Measurements from ENCODE around the gene PEX11A. TPM values are rescaled to one million over a fixed set of nuclear protein-coding genes. Genes with fewer than 3 reads are reported as not detected.

Gene PEX11A
- total RNA-seq, 1 experiment from 2014 or later, result 1.3 TPM

DNA sequence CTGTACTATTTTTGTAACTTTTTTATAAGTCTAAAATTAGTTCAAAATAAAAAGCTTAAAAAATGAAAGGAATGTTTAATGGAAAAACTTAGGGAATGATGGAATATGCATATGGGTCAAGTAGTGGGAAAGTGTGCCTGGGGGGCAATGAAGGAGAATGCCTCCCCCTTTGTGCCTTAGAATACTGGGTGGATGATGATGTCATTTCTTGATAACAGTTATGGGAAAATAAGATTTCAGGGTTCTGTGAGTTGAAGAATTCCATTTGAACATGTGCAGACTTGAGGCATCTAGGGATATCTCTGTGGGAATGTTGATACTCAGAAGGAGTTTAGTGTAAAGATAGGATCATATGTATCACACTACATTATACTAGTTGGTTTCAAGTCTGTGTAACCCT lies 13.9 kb upstream of the PEX11A start:
- H3K9me3 ChIP-seq (ENCODE audit: control insufficient read depth, low read depth, low read length), result no peaks in the 10 kb centered on the region
- no peak overlapping the region for H2BK20ac ChIP-seq (ENCODE audit: low read depth, low read length, poor library complexity, severe bottlenecking)

More for the DNA sequence above, 13.9 kb upstream of the PEX11A start:
- Mint-ChIP-seq H3K27me3 (ENCODE audit: low read depth) (peaks cover 11% of the 10 kb centered on the region), H3K4me3 (no peak overlapping the region; a peak in 1 of 5 replicates), H3K27ac (no peak overlapping the region), H3K36me3 (ENCODE audit: insufficient read depth in 1 of 3, low read depth in 3 of 3) (no peaks in the 10 kb centered on the region), H3K9me3 (no peaks in the 10 kb centered on the region), H3K4me1 (no peaks in the 10 kb centered on the region)
- no peaks in the 10 kb centered on the region for H3K23me2 ChIP-seq (ENCODE audit: insufficient read length, low read depth, low read length, poor library complexity, severe bottlenecking)
- H3K23ac ChIP-seq (ENCODE audit: insufficient read length, low read depth, low read length), result no peak overlapping the region
- DNase-seq, result no peak
- no peak overlapping the region for H2BK15ac ChIP-seq (ENCODE audit: low read depth, low read length)
- no peak overlapping the region for H3K27ac ChIP-seq (ENCODE audit: insufficient read length, low read depth, low read length)
- no peak overlapping the region for H2BK12ac ChIP-seq (ENCODE audit: insufficient read length, low read depth, low read length)
- no peak overlapping the region for H2AFZ ChIP-seq (ENCODE audit: low read length)
- H3K14ac ChIP-seq (ENCODE audit: insufficient read depth, low read length), result no peak overlapping the region
- no peak overlapping the region for H4K8ac ChIP-seq (replicated peaks; ENCODE audit: insufficient read length, low read depth, low read length)
- H3K79me1 ChIP-seq (ENCODE audit: insufficient read depth, low read depth, low read length, poor library complexity, severe bottlenecking), result no peaks in the 10 kb centered on the region
- H3K56ac ChIP-seq (ENCODE audit: insufficient read length, low read depth, low read length), result no peak overlapping the region
- no peak overlapping the region for H3K4me2 ChIP-seq (ENCODE audit: insufficient read depth, insufficient read length, low read length)
- no peak overlapping the region for H4K5ac ChIP-seq (ENCODE audit: insufficient read length, low read depth, low read length)
- no peak overlapping the region for H3T11ph ChIP-seq (ENCODE audit: low read length)
- H2BK120ac ChIP-seq (ENCODE audit: low read depth, low read length, poor library complexity, severe bottlenecking), result no peak overlapping the region
- H2AK5ac ChIP-seq (ENCODE audit: insufficient read length, low read length), result no peak overlapping the region
- H3K79me2 ChIP-seq (ENCODE audit: insufficient read depth, low read length), result no peaks in the 10 kb centered on the region
- no peak overlapping the region for H3K9ac ChIP-seq (ENCODE audit: extremely low read depth, insufficient read length, low read length)
- H3K18ac ChIP-seq (ENCODE audit: insufficient read length, low read depth, low read length), result no peak overlapping the region
- H4K20me1 ChIP-seq (ENCODE audit: control insufficient read depth, insufficient read depth, insufficient read length), result no peaks in the 10 kb centered on the region
- H4K91ac ChIP-seq (ENCODE audit: insufficient read length, low read depth, low read length), result no peak overlapping the region
- H2BK5ac ChIP-seq (ENCODE audit: insufficient read length, low read length), result no peak overlapping the region
- H3K4me1 ChIP-seq (ENCODE audit: insufficient read depth, low read length), result no peaks in the 10 kb centered on the region
- TF ChIP-seq, protein P1, sequence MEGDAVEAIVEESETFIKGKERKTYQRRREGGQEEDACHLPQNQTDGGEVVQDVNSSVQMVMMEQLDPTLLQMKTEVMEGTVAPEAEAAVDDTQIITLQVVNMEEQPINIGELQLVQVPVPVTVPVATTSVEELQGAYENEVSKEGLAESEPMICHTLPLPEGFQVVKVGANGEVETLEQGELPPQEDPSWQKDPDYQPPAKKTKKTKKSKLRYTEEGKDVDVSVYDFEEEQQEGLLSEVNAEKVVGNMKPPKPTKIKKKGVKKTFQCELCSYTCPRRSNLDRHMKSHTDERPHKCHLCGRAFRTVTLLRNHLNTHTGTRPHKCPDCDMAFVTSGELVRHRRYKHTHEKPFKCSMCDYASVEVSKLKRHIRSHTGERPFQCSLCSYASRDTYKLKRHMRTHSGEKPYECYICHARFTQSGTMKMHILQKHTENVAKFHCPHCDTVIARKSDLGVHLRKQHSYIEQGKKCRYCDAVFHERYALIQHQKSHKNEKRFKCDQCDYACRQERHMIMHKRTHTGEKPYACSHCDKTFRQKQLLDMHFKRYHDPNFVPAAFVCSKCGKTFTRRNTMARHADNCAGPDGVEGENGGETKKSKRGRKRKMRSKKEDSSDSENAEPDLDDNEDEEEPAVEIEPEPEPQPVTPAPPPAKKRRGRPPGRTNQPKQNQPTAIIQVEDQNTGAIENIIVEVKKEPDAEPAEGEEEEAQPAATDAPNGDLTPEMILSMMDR (conservative IDR thresholded peaks at IDR 0.05), result no peak
- no peaks in the 10 kb centered on the region for H3K27me3 ChIP-seq (ENCODE audit: insufficient read depth, low read length)
- no peak overlapping the region for H3K4ac ChIP-seq (ENCODE audit: low read depth, low read length)

Data from H9 (cell line).